ENCODE results near the gene CA10.

DNA sequence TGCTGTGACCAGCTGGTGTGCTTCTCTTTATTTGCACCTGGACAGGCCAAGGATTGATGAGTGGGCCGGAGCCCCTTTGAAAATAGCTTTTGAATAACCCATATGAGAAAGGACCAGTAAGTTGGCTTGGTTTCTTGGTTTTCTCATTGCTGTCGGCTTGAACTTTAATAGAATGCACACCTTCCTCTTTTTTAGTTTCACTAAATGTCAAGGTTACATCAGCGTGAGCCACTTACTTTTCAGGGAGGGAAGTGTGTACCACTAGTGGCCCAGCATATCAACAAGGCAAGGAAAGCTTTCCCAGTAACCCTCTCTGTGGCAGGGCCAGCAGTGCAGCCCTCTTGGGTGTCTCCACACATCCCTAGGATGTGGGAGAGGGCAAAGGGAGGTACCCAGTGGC lies 433.3 kb downstream of the CA10 start:
- TF ChIP-seq EZH2phosphoT487 (IDR thresholded peaks at IDR 0.05; ENCODE audit: insufficient read depth, low read depth) (no peak), EZH2 (IDR thresholded peaks at IDR 0.05; ENCODE audit: insufficient read depth, poor library complexity, severe bottlenecking) (no peak)
